Measurements from ENCODE around the gene ALDH1A3. TPM values are rescaled to one million over a fixed set of nuclear protein-coding genes. Genes with fewer than 3 reads are reported as not detected.

ALDH1A3 gene
- total RNA-seq, 1 donor from 2014 or later = 10.9 TPM

- Histone ChIP-seq H3K4me1 (no peaks in the 10 kb centered on the region), H3K27ac (no peak overlapping the region), H3K27me3 (no peaks in the 10 kb centered on the region), H3K36me3 (no peaks in the 10 kb centered on the region), H3K4me3 (no peak overlapping the region), H3K9me3 (no peaks in the 10 kb centered on the region)
- no peak for DNase-seq (ENCODE audit: low spot score in 2 of 2)
- TF ChIP-seq, protein P1, sequence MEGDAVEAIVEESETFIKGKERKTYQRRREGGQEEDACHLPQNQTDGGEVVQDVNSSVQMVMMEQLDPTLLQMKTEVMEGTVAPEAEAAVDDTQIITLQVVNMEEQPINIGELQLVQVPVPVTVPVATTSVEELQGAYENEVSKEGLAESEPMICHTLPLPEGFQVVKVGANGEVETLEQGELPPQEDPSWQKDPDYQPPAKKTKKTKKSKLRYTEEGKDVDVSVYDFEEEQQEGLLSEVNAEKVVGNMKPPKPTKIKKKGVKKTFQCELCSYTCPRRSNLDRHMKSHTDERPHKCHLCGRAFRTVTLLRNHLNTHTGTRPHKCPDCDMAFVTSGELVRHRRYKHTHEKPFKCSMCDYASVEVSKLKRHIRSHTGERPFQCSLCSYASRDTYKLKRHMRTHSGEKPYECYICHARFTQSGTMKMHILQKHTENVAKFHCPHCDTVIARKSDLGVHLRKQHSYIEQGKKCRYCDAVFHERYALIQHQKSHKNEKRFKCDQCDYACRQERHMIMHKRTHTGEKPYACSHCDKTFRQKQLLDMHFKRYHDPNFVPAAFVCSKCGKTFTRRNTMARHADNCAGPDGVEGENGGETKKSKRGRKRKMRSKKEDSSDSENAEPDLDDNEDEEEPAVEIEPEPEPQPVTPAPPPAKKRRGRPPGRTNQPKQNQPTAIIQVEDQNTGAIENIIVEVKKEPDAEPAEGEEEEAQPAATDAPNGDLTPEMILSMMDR (IDR thresholded peaks at IDR 0.05) = no peak
- intact Hi-C loops (cut with DNase I) = no loop called here
Measured at GRCh38 chr15:100835636-100836035, 44.0 kb upstream of the ALDH1A3 start.

GRCh38 chr15:100836501-100836900, 43.1 kb upstream of the ALDH1A3 start:
- Histone ChIP-seq H3K4me1 (no peaks in the 10 kb centered on the region), H3K27me3 (no peaks in the 10 kb centered on the region), H3K36me3 (no peaks in the 10 kb centered on the region), H3K27ac (no peak overlapping the region), H3K9me3 (no peaks in the 10 kb centered on the region), H3K4me3 (no peak overlapping the region)
- intact Hi-C loops (cut with DNase I) = no loop called here
- no peak for DNase-seq (ENCODE audit: low spot score in 2 of 2)
- TF ChIP-seq, protein P1 (IDR thresholded peaks at IDR 0.05) = no peak

DNA sequence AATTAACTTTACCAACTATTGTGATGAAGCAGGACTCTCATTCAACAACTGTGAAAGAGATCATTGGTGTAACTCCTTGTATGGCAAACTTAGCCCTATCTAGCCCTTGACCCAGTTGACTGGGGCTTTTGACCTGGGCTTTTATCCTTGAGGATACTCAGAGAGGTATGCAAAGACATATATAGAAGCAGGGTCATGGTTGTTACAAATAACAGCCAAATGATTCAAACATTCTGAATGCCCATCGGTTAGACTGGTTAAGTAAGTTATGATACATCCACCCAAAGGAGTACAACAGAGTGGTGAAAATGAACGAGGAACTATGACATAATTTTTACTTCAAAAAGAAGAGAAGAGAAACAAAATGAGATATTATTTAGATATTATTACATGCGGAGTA, 38.2 kb upstream of the ALDH1A3 start:
- Histone ChIP-seq H3K27ac (no peak overlapping the region), H3K9me3 (no peaks in the 10 kb centered on the region), H3K36me3 (no peaks in the 10 kb centered on the region), H3K4me1 (no peaks in the 10 kb centered on the region), H3K27me3 (no peaks in the 10 kb centered on the region), H3K4me3 (no peak overlapping the region)
- intact Hi-C loops (cut with DNase I) = no loop called here
- TF ChIP-seq, protein P1 (IDR thresholded peaks at IDR 0.05) = no peak
- DNase-seq (ENCODE audit: low spot score in 2 of 2) = no peak

DNA sequence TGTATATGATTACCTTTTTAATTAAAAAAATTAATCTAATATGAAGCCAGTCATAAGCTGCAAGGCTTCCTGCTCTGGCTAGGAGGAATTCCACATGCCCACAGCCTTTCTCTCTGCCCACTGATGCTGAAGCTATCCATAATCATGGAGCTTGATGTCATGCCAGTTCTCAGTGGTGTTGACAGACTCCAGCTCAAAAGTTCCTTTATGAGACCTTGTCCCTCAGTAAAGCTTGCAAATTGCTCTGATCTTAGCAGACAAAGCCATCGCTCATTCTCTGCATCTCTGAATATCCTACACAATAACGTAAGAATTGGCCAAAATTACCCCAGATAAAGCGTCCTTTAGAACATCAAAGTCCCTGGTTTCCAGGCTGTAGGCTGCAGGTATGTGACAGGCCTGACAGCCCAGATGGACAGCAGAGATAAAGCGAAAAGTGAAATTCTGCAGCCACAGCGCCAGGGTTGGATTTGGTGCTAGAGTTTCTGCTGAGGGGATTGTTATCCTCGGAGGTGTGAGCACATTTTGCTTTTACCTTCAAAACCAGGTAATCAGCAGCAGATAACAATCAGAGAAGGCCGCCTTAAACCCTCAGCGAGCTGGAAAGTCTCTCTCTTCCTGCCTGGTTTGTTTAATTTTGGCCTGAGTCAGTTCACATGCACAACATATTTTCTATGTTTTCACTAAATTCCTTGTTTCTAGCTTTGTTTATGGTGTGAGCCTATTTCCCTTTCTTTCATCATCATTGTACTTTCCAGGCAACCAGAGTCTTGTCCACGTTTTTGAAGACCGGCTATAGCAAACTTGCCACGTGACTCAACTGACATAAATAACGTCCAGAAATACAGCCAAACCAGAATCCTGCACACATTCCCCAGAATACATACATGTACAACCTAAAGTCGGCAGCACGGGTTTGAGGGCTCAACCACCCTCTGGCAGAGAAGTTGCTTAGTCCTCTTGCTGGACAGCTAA, 36.6 kb upstream of the ALDH1A3 start:
- TF ChIP-seq, protein P1 (IDR thresholded peaks at IDR 0.05) = no peak
- intact Hi-C loops (cut with DNase I) = no loop called here
- DNase-seq (ENCODE audit: low spot score in 2 of 2) = no peak
- no peaks in the 10 kb centered on the region for H3K36me3 ChIP-seq
- no peaks in the 10 kb centered on the region for H3K4me1 ChIP-seq
- H3K27ac ChIP-seq = no peak overlapping the region
- H3K27me3 ChIP-seq = no peaks in the 10 kb centered on the region
- H3K9me3 ChIP-seq = no peaks in the 10 kb centered on the region
- no peak overlapping the region for H3K4me3 ChIP-seq

DNA sequence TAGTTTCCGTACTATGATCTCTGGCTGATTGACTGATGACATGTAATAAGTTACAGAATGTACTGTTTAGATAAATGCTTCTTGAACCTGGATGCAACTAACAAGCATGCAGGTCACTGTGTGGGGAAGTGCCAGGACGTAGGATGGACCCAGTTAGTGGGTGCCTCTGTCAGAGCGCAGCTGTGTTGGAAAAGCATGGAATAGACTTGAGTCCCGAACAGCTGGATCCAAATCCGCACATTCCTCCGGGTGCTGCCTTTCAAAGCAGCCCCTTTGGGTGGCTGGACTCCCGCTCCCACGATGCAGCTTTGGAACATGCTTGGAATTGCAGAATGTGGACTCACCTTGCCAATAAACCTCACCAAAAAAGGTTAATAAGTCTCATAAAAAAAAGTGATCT, 35.5 kb upstream of the ALDH1A3 start:
- H3K36me3 ChIP-seq = no peaks in the 10 kb centered on the region
- no peak for DNase-seq (ENCODE audit: low spot score in 2 of 2)
- no peak overlapping the region for H3K4me3 ChIP-seq
- TF ChIP-seq, protein P1 (IDR thresholded peaks at IDR 0.05) = no peak
- H3K27me3 ChIP-seq = no peaks in the 10 kb centered on the region
- H3K9me3 ChIP-seq = no peaks in the 10 kb centered on the region
- no peaks in the 10 kb centered on the region for H3K4me1 ChIP-seq
- no peak overlapping the region for H3K27ac ChIP-seq
- intact Hi-C loops (cut with DNase I) = no loop called here

Data from ascending aorta (tissue), 2 donors.